EH (cell line): ENCODE data around the gene NUAK2.

Source experiments
- DNase-seq: peaks from one replicate; pipeline ENCODE4 v3.0.0-alpha.2; 2015; ENCODE audit warnings: low read depth

NUAK2 gene

GRCh38 chr1:205346956-205347574 lies 25.5 kb upstream of the NUAK2 start:
- no peak for DNase-seq

- DNase-seq, result no peak
Measured at GRCh38 chr1:205345761-205346160, 24.2 kb upstream of the NUAK2 start.

DNA sequence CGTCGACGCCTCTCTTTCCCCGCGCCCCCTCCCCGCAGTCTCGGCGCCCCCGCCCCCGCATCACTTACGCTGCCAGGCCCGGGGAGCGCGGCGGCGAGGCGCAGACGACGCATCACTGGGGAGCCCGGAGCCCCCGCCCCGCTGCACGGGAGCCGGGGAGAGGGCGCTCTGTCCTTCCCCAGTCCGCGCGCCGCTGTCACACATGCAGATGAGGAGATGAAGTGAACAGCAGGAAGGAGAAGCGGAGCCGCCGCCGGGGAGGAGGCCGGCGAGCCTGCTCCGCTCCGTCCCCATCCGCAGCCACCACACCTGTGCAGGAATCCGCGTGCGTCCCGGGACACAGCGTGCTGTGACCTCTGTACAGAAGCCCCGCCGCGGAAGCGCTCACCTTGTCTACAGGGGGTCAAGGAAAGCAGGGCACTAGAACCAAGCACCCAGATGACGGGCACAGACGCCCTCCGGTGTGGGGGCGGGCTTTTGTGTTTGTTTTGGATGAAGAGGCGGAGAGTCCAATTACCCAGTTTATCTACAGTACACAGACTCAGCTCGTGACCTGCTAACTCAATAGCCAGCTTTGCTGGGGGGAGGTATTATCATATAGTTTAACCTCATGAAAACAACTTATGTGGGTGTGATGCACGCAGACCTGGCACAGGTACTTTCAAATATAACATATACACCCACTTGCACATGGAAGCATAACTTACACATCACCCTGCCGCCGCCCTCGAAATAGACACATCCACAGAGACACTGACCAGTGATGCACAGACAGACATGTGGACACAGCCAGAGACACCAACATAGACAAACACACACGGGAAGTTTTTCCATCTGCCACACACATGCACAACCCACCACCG lies 22.8 kb upstream of the NUAK2 start:
- DNase-seq, result peak; percentile 18

DNA sequence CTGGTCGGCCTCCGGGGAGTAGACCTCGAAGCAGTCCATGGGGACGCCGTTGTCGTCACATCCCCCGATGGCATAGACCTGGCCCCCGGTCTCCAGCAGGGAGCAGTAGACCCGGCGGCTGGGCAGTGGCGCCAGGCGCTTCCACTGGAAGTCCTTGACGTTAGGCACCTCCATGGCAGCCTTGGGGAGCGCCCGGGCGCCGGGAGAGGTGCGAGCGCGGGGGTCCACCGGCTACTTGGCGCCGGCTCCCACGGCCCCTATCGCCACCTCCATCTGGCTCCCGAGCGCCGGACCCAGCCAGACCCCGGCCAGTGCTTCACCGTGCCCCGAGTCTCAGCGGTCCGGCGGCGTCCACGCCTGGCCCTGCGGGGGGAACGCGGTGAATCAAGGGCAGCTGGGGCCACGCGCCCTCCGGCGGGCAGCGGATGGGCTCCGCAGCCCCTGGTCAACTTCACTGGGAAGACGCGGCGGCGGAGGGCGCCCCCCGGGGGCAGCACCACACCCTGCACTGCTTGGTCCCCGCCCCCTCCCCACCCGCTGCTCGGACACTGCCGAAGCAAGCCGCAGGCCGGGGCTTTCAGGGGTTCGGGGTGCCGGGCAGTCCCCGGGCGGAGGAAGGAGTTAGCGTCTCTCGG lies 22.0 kb upstream of the NUAK2 start:
- no peak for DNase-seq

GRCh38 chr1:205342986-205343385 lies 21.4 kb upstream of the NUAK2 start:
- DNase-seq, result no peak

DNA sequence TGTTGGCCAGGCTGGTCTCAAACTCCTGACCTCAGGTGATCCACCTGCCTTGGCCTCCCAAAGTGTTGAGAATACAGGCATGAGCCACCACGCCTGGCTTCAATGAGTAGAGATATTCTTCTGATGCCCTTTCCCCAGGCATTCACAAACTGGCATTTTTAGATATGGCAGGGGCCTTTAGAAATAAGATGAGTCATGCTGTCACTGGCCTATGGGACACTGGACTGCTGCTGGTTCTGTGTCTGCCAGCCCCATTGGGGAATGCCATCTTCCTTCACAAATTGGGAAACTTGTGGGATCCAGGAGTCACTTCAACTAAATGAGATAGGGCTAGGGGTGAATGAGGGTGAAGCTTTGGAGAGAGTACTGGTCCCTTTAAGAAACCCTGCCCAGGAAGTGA lies 19.1 kb upstream of the NUAK2 start:
- no peak for DNase-seq

DNA sequence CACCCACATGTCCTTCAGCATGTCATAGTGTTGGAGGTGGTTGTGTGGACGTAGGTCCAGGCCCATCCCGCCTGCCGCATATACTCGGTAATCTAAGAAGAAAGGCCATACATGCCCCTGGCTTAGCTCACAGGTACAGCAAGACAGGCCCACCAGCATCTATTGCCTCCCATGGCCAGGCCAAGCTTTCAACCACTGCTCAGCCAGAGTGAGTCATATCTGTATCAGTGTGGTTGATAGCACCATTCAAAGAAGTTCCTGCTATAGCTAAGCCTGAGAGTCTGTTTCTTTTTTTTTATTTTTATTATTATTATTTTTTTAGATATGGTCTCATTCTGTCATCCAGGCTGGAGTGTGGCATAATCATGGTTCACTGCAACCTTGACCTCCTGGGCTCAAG lies 18.2 kb upstream of the NUAK2 start:
- DNase-seq, result no peak

DNA sequence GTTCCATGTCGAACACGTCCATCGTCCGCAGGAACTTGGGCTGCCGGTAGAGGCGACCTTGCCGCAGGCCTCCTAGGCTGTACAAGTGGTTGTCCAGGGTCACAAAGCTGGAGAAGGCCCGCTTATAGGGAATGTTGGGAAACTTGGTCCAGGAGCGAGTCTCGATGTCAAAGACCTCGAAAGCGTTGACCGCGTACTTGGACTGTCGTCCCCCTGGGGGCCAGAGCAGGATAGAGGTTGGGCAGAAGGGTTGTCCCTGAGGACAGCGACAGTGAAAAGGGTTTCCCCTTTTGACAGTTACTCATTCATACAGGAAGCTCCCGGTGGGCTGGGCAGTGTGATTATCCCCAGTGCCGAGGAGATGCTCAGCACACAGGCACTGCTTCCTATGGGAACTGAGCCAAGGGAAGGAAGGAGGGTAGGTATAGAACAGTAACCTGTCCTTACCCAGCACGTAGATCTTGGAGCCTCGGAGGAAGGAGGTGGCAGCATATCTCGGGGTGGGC lies 17.7 kb upstream of the NUAK2 start:
- no peak for DNase-seq

DNA sequence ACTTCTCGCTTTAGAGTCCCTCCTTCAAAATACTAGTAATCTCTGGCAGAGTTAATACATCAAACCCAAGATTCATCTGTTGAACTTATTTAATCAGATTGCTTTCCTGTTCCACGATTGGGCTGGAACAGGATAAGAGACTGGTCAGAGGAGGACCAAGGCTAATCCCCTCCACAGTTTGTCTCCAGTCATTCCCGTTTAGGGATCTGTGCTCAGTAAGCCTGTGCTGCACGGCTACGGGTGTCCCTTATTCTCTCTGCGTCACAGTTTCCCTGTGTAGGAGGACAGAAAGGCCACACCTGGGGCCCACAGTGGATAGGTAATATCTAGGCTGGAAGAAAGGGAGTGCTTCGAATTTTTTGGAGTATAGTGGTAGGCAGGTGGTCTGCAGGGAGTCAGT lies 16.5 kb upstream of the NUAK2 start:
- no peak for DNase-seq

GRCh38 chr1:205337481-205337880 lies 15.9 kb upstream of the NUAK2 start:
- DNase-seq, result no peak

GRCh38 chr1:205335692-205336091 lies 14.1 kb upstream of the NUAK2 start:
- DNase-seq, result peak; percentile 73

DNA sequence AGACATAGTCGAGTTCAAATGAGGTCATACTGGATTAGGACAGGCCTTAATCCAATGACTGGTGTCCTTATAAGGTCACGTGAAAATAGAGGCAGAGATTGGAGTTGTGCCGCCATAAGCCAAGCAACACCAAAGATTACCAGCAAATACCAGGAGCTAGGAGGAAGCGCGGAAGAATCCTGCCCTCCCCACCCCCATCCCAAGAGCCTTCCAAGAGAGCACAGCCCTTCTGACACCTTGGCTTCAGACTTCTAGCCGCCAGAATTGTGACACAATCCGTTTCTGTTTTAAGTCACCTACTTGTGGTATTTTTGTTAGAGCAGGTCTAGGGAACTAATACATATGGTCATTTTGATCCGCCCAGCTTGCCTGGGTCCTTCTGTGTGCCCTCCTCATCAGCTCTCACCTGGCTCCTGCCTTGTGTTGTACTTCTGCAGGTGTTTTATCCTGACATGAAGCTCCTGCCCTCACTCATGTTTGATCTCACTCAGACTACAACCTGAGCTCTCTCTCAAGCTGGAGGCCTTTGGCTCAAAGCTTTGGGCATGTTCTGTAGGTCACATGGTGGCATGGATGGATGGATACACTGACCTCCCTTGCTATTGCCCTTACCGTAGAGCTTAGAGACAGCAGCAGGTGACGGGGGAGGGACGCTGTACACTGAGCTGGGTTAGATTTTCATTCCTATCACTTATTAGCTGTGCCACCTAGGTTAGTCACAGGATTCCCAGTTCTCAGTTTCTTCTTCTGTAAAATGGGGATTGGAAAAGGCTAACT lies 10.7 kb upstream of the NUAK2 start:
- no peak for DNase-seq

GRCh38 chr1:205330150-205330549 lies 8.6 kb upstream of the NUAK2 start:
- no peak for DNase-seq

- DNase-seq, result no peak
Measured at GRCh38 chr1:205329719-205330118, 8.2 kb upstream of the NUAK2 start.

DNA sequence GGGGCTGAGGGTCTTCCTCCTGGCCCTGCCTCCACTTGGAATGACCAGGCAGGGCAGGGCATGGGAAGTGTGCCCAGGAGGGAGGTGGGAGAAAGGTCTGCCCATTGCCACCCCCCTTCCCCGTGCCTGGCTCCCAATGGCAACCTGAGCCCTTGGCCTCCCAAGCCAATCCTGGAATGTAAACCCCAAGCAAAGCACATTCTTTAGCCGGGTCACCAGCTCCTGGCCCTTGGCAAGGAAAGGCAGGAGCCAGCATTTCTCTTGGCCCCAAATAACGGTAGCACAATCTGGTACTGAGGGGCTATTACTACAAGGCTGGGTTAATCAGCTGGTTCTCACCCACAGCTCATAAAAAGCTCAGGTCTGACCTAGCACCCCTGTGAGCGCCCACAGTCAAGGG lies 6.9 kb upstream of the NUAK2 start:
- no peak for DNase-seq

DNA sequence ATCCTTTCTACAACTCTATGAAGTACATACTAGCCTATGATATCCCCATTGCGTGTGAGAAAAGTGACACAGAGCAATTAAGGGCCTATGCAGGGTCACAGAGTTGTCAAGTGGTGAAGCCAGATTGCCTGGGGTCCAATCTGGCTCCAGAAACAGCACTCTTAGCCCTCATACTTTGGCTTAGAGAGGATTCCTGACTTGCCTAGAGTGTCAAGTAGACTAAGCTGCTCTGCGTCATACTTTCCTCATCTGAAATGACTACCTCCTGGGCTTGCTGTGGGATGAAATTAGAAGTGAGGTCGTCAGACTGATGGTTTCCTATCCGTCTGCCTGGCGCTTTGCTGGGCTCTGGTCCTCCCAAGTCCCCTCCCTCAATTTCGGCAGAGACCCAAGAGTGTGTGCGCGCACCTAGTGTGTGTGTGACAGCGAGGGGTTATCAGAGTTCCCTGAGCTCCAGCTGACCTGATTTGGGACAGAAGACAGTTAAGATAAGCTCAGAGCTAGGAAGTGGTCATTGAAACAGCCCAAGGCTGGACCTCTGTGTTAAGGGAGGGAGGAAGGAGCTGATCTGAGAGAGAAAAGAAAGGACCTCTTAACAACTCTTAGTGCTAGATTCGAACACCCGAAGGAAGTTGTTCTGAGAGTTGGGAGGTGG lies 5.4 kb upstream of the NUAK2 start:
- peak; percentile 42 for DNase-seq

DNA sequence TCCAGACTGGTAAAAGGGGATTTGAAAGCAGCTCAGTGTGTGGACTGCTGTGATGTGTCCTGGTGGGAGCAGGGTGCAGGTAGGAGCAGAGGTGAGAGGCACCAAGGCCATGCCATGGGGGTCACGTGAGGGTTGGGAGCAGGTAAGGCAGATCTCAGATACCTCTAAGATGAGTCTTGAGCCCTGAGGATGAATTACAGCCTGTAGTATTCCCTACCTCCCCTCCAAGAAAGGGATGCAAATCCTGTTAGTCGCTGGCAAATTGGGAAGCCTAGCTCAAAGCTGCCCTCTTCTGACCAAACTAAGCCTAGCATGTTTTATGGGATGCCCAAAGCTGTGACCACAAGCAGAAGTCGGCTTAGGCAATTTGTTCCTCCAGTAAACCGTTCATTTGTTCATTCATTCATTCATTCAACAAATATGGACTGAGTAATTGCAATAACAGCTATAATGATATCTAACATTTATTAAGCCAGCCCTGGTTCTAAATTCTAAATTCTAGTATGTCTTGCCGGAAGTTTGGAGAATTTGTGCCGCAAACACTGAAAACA lies 3.9 kb upstream of the NUAK2 start:
- DNase-seq, result peak; percentile 83

GRCh38 chr1:205324781-205325180 lies 3.2 kb upstream of the NUAK2 start:
- DNase-seq, result peak; percentile 75

GRCh38 chr1:205323794-205324193 lies 2.2 kb upstream of the NUAK2 start:
- DNase-seq, result no peak

- no peak for DNase-seq
Measured at GRCh38 chr1:205321959-205322283, 376 bp upstream of the NUAK2 start.
